ENCODE results near the gene CCDC40.

The CCDC40 gene

DNA sequence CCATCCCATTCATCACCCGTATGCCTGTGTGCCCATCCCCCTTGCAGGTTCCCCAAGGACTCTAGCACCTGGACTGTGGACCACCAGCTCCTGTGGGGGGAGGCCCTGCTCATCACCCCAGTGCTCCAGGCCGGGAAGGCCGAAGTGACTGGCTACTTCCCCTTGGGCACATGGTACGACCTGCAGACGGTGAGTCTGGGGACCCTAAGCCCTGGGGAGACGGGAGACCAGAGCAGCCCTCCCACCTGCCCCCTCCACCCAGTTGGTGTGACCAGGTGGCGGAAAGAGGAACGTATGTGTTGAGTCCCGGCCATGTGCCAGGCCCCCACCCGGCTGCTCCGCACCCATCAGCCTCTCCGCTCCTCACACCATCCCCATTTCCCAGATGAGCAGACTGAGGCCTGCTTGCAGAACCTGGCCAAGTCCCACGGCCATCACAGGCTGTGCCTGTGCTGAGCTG lies 80.5 kb downstream of the CCDC40 start:
- Histone ChIP-seq H3K4me1 (ENCODE audit: insufficient read depth, low read length) (no peaks in the 10 kb centered on the region; the same call in 1 of the 2 replicates), H3K9me3 (ENCODE audit: control insufficient read depth, insufficient read depth, low read length) (no peaks in the 10 kb centered on the region), H3K9ac (ENCODE audit: low read depth, low read length) (no peak overlapping the region), H3K36me3 (ENCODE audit: insufficient read depth, low read length) (0 out of 2 replicates have a peak, but pooled peaks cover 3% of the 10 kb centered on the region)

- Histone ChIP-seq H3K4me1 (ENCODE audit: insufficient read depth, low read length) (no peaks in the 10 kb centered on the region; the same call in 1 of the 2 replicates), H3K9me3 (ENCODE audit: control insufficient read depth, insufficient read depth, low read length) (no peaks in the 10 kb centered on the region), H3K9ac (ENCODE audit: low read depth, low read length) (no peak overlapping the region), H3K36me3 (ENCODE audit: insufficient read depth, low read length) (0 out of 2 replicates have a peak, but pooled peaks cover 3% of the 10 kb centered on the region)
Measured at GRCh38 chr17:80117491-80118401, 81.3 kb downstream of the CCDC40 start.

DNA sequence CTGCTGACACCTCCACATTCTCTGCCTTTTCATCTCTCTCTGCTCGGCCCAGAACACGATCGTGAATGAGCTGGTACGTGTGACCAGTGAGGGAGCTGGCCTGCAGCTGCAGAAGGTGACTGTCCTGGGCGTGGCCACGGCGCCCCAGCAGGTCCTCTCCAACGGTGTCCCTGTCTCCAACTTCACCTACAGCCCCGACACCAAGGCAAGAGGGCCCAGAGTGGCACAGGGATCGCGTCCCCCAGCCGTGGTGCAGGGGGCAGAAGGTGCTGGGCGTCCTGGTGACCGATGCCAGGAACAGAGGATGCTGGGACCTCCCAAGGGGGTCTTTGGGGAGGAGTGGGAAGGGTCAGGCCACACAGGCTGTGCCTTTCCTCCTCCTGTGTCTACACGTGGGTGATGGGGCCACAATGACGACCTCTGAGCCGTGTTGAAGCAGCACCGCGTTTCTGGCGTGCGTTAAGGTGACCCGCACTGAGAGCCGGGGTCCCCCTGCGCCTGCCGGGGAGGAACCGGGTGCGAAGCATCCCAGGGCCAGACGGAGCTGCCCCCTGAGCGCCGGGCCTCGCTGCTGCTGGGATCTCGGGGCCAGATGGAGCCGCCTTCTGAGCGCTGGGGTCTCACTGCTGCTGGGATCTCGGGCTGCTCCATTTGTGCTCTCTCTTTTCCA lies 82.3 kb downstream of the CCDC40 start:
- no peak overlapping the region for H3K9ac ChIP-seq (ENCODE audit: low read depth, low read length)
- H3K9me3 ChIP-seq (ENCODE audit: control insufficient read depth, insufficient read depth, low read length) = no peaks in the 10 kb centered on the region
- H3K36me3 ChIP-seq (ENCODE audit: insufficient read depth, low read length) = 0 out of 2 replicates have a peak, but pooled peaks cover 3% of the 10 kb centered on the region
- peaks cover 2% of the 10 kb centered on the region; the same call in 1 of the 2 replicates for H3K4me1 ChIP-seq (ENCODE audit: insufficient read depth, low read length)

GRCh38 chr17:80119271-80119791 lies 82.9 kb downstream of the CCDC40 start:
- H3K9me3 ChIP-seq (ENCODE audit: control insufficient read depth, insufficient read depth, low read length) = no peaks in the 10 kb centered on the region
- H3K36me3 ChIP-seq (ENCODE audit: insufficient read depth, low read length) = 0 out of 2 replicates have a peak, but pooled peaks cover 3% of the 10 kb centered on the region
- H3K9ac ChIP-seq (ENCODE audit: low read depth, low read length) = no peak overlapping the region
- peaks cover 7% of the 10 kb centered on the region; the same call in 1 of the 2 replicates for H3K4me1 ChIP-seq (ENCODE audit: insufficient read depth, low read length)

DNA sequence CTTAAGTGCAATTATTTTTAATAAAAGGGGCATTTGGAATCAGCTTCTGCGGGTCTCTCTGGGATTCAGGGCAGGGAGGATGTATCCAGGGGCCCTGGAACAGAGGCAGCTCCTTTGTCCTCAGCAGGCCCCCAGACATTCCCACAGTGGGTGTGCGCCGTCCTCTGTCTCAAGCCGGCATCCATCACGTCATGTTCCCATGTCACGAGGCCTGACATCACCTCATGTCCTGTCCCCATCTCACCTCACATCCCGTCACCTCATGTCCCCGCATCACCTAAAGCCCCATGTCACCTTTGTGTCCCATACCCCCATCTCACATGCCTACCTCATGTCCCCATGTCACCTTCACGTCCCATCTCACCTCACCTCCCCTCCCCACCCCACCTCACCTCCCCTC lies 83.4 kb downstream of the CCDC40 start:
- Histone ChIP-seq H3K9me3 (ENCODE audit: control insufficient read depth, insufficient read depth, low read length) (no peaks in the 10 kb centered on the region), H3K4me1 (ENCODE audit: insufficient read depth, low read length) (peaks cover 12% of the 10 kb centered on the region; the same call in 1 of the 2 replicates), H3K9ac (ENCODE audit: low read depth, low read length) (no peak overlapping the region), H3K36me3 (ENCODE audit: insufficient read depth, low read length) (0 out of 2 replicates have a peak, but pooled peaks cover 3% of the 10 kb centered on the region)

DNA sequence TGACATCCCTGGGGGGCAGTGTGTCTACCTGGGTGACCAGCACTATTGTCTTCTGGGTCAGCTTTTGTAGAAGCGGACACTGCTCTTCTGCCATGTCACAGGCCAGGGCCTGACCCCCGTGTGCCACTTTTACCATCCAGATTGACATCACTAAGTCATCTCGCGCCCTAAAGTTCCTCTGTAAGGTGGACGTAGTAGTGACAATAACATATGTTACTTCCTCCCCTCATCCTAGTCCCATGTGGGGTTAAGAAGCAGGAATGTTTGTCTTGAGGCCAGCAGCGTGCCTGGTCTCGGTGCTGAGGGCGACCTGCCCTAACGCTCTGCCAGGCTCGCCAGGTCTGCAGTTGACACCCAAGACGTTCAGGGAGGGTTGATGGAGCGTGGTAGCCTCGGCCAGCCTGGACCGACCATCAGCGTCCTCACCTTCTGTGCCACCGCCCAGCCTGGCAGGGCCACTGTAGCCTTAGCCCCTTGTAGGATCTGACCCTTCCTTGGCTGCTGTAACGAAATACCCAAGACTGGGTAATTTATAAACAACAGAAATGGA lies 85.7 kb downstream of the CCDC40 start:
- H3K36me3 ChIP-seq (ENCODE audit: insufficient read depth, low read length) = no peaks in the 10 kb centered on the region
- H3K9ac ChIP-seq (ENCODE audit: low read depth, low read length) = no peak overlapping the region
- no peaks in the 10 kb centered on the region for H3K9me3 ChIP-seq (ENCODE audit: control insufficient read depth, insufficient read depth, low read length)
- H3K4me1 ChIP-seq (ENCODE audit: insufficient read depth, low read length) = peaks cover 13% of the 10 kb centered on the region; the same call in 1 of the 2 replicates

DNA sequence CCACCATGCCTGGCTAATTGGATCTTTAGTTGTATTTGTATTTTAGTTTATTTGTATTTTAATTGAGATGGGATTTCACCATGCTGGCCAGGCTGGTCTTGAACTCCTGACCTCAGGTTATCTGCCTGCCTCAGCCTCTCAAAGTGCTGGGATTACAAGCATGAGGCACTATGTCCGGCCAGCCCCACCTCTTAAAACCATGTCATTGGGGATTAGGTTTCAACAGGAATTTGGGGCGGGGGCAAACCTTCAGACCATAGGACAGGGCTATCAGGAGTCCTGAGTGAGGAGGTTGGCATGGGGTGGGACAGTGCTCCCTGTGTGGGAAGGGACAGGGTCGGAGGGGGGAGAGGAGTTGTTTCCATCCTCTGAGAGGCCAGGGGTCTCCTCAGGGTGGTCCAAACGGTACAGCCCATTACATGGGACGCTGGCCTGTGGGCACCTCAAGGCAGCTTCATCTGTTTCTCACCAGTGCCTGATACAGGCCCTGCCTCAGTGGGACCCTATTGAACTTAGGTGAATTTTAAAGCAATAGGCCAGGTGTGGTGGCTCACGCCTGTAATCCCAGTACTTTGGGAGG lies 86.6 kb downstream of the CCDC40 start:
- Histone ChIP-seq H3K4me1 (ENCODE audit: insufficient read depth, low read length) (peaks cover 13% of the 10 kb centered on the region; the same call in 1 of the 2 replicates), H3K9me3 (ENCODE audit: control insufficient read depth, insufficient read depth, low read length) (no peaks in the 10 kb centered on the region), H3K9ac (ENCODE audit: low read depth, low read length) (no peak overlapping the region), H3K36me3 (ENCODE audit: insufficient read depth, low read length) (no peaks in the 10 kb centered on the region)

DNA sequence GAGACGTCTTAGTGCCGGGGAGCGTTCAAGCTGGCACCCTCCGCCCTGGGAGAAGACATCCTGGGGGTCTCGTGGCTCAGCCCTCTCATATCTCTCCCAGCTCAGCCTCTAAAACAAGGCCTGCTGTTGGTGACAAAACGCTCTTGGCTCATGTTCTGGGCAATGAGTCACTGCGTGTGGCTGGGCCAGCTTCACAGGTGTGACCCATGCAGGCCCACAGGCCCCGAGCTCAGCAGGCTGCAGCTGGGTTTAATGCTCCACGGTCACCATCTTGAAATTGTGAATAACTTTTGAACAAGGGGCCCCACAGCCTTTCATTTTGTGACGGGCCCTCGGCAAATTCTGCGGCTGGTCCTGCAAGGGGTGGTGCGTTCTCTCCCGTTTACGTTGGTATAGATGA lies 87.3 kb downstream of the CCDC40 start:
- H3K9ac ChIP-seq (ENCODE audit: low read depth, low read length) = no peak overlapping the region
- H3K9me3 ChIP-seq (ENCODE audit: control insufficient read depth, insufficient read depth, low read length) = no peaks in the 10 kb centered on the region
- H3K36me3 ChIP-seq (ENCODE audit: insufficient read depth, low read length) = no peaks in the 10 kb centered on the region
- peaks cover 13% of the 10 kb centered on the region; the same call in 1 of the 2 replicates for H3K4me1 ChIP-seq (ENCODE audit: insufficient read depth, low read length)

DNA sequence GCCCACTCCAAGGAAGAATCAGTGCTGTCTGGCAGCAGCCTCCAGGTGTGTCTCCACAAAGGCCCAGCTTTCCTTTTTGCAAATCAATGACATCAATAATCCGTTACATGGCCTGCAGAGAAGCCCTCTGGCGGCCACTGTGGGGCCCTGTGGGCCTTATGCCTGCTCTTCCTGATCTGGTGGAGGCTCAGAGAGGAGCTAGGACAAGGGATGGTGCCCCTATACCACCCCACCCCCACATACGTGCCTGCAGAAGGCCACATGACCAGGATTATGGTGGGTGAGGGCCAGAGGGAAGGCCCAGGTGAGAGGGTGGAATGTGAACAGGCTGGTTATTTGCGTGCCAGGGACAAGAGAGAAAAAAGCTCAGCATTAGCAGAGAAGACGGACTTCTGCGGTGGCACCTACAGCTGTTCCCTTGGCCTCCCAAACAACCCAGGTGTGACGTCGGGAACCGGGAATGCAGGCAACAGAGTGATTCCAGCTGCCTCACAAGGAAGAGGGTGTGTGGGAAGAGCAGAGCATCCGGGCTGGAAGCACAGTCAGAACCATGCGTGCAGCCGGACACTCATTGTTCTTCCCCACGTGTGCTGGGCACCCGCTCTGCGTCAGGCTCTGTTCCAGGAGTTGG lies 88.0 kb downstream of the CCDC40 start:
- no peak overlapping the region for H3K9ac ChIP-seq (ENCODE audit: low read depth, low read length)
- no peaks in the 10 kb centered on the region for H3K9me3 ChIP-seq (ENCODE audit: control insufficient read depth, insufficient read depth, low read length)
- H3K4me1 ChIP-seq (ENCODE audit: insufficient read depth, low read length) = peaks cover 13% of the 10 kb centered on the region; the same call in 1 of the 2 replicates
- no peaks in the 10 kb centered on the region for H3K36me3 ChIP-seq (ENCODE audit: insufficient read depth, low read length)

GRCh38 chr17:80125656-80126448 lies 89.4 kb downstream of the CCDC40 start:
- Histone ChIP-seq H3K9ac (ENCODE audit: low read depth, low read length) (no peak overlapping the region), H3K36me3 (ENCODE audit: insufficient read depth, low read length) (no peaks in the 10 kb centered on the region), H3K4me1 (ENCODE audit: insufficient read depth, low read length) (peaks cover 13% of the 10 kb centered on the region; the same call in 1 of the 2 replicates), H3K9me3 (ENCODE audit: control insufficient read depth, insufficient read depth, low read length) (no peaks in the 10 kb centered on the region)

DNA sequence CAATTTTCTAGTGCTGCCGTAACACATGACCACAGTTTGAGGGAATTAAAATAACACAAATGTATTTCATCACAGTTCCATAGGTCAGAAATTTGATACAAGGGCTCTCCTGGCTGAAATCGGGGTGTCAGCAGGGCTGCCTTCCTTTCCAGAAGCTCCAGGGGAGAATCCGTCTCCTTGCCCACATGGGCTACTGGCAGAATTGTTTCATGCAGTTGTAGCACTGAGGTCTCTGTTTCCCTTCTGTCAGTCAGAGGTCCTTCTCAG lies 89.9 kb downstream of the CCDC40 start:
- peaks cover 13% of the 10 kb centered on the region; the same call in 1 of the 2 replicates for H3K4me1 ChIP-seq (ENCODE audit: insufficient read depth, low read length)
- no peak overlapping the region for H3K9ac ChIP-seq (ENCODE audit: low read depth, low read length)
- no peaks in the 10 kb centered on the region for H3K36me3 ChIP-seq (ENCODE audit: insufficient read depth, low read length)
- H3K9me3 ChIP-seq (ENCODE audit: control insufficient read depth, insufficient read depth, low read length) = no peaks in the 10 kb centered on the region

DNA sequence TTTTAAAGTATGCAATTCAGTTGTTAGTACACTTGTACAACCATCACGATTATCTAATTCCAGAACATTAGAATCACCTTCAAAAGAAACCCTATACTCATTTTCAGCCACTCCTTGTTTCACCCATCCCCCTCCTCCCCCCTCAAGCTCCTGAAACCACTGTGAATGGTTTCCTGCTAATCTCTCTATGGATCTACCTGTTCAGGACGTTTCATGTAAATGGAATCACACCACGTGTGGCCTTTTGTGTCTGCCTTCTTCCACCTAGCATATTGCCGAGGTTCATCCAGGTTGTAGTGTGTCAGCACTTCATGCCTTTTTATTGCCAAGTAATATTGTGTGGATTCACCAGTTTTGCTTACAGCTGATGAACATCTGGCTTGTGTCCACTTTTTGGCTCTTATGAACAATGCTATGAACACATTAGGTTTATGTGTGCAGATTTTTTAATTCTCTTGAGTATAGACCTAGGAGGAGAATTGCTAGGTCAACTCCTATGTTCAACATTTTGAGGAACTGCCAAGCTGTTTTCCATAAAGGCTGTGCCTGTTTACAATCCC lies 92.6 kb downstream of the CCDC40 start:
- Histone ChIP-seq H3K4me1 (ENCODE audit: insufficient read depth, low read length) (peaks cover 8% of the 10 kb centered on the region; the same call in 1 of the 2 replicates), H3K36me3 (ENCODE audit: insufficient read depth, low read length) (peaks cover 10% of the 10 kb centered on the region)

DNA sequence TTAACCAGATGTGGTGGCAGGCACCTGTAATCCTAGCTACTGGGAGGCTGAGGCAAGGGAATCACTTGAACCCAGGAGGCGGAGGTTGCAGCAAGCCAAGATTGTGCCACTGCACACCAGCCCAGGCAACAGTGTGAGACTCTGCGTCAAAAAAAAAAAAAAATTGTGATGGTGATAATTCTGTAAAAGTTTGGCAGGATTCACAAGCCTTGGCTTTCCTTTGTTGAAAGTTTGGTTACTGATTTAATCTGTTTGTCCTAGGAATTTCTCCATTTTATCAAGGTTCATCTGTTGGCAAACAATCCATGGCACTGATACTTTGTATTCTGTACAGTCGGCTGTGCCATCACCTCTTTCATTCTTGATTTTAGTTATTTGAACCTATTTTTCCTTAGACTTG lies 94.5 kb downstream of the CCDC40 start:
- H3K4me1 ChIP-seq (ENCODE audit: insufficient read depth, low read length) = no peaks in the 10 kb centered on the region
- H3K36me3 ChIP-seq (ENCODE audit: insufficient read depth, low read length) = peaks cover 16% of the 10 kb centered on the region
- no peak overlapping the region for H3K9ac ChIP-seq (ENCODE audit: low read depth, low read length)
- no peaks in the 10 kb centered on the region for H3K9me3 ChIP-seq (ENCODE audit: control insufficient read depth, insufficient read depth, low read length)

More for the DNA sequence above, 92.6 kb downstream of the CCDC40 start:
- Histone ChIP-seq H3K9me3 (ENCODE audit: control insufficient read depth, insufficient read depth, low read length) (no peaks in the 10 kb centered on the region), H3K9ac (ENCODE audit: low read depth, low read length) (no peak overlapping the region)

Measured in ES-I3 (cell line).